A673 (cell line): ENCODE data around the gene CDON. TPM values are rescaled to one million over a fixed set of nuclear protein-coding genes. Genes with fewer than 3 reads are reported as not detected.

ENCODE experiments used
- BruUV-seq: library from RNA; stranded (reverse); fragments of 400-500 nt; replicated peaks from 2 replicates; lab custom pipeline; 2021; lab: Mats Ljungman, UMichigan
- CTCF ChIA-PET: fragments of 300-600 bp; sonication (Branson Sonifier 250); formaldehyde crosslinking; loops from one replicate; lab custom pipeline; 2022; ENCODE audit warnings: antibody characterized with exemption; lab: Charles Lee
- POLR2A ChIA-PET: fragments of 300-600 bp; sonication (Branson Sonifier 250); formaldehyde crosslinking; loops from one replicate; lab custom pipeline; 2022; ENCODE audit warnings: antibody characterized with exemption; ENCODE audit not compliant: low non-redundant PET; lab: Charles Lee
- DNase-seq: peaks from one replicate; pipeline ENCODE4 v3.0.0-alpha.2; 2015; ENCODE audit warnings: low spot score
- H3K27ac ChIP-seq: fragments of 200-600 bp; sonication (generic); 2 replicates; pipeline ENCODE4 v1.5.1; 2016; ENCODE audit warnings: mixed run types, low read depth, mild to moderate bottlenecking, mixed read lengths, antibody characterized with exemption, low read length; ENCODE audit not compliant: poor library complexity, severe bottlenecking
- H3K27me3 ChIP-seq: fragments of 200-600 bp; sonication (generic); replicated peaks from 2 replicates; pipeline ENCODE4 v1.6.1; 2017; ENCODE audit warnings: mixed run types, low read depth, mild to moderate bottlenecking, mixed read lengths, antibody characterized with exemption, low read length; ENCODE audit not compliant: insufficient read depth, poor library complexity
- H3K36me3 ChIP-seq: fragments of 200-600 bp; sonication (generic); 2 replicates; pipeline ENCODE4 v1.6.1; 2016; ENCODE audit warnings: mixed run types, mild to moderate bottlenecking, mixed read lengths, antibody characterized with exemption, low read length; ENCODE audit not compliant: insufficient read depth, poor library complexity, severe bottlenecking
- H3K4me1 ChIP-seq: fragments of 200-600 bp; sonication (generic); 2 replicates; pipeline ENCODE4 v1.6.1; 2017; ENCODE audit warnings: mixed run types, mild to moderate bottlenecking, mixed read lengths, antibody characterized with exemption, low read length; ENCODE audit not compliant: insufficient read depth, poor library complexity, severe bottlenecking
- H3K4me3 ChIP-seq: fragments of 200-600 bp; sonication (generic); 2 replicates; pipeline ENCODE4 v1.5.1; 2016; ENCODE audit warnings: low read depth, mixed run types, mild to moderate bottlenecking, mixed read lengths, low read length; ENCODE audit not compliant: poor library complexity, severe bottlenecking
- H3K9me3 ChIP-seq: fragments of 200-600 bp; sonication (generic); 2 replicates; pipeline ENCODE4 v1.6.1; 2016; ENCODE audit warnings: mixed run types, low read depth, mild to moderate bottlenecking, mixed read lengths, antibody characterized with exemption, low read length; ENCODE audit not compliant: poor library complexity, severe bottlenecking
- CTCF ChIP-seq: fragments of 300-800, 200-600 bp; sonication (generic); conservative IDR thresholded peaks from 2 replicates; pipeline ENCODE4 v1.5.1; 2017; ENCODE audit warnings: low read depth, mild to moderate bottlenecking, antibody characterized with exemption, low read length, moderate library complexity, mixed read lengths
- EZH2 ChIP-seq: fragments of 200-600 bp; sonication (generic); IDR thresholded peaks from 2 replicates; pipeline ENCODE4 v1.6.1; 2017; ENCODE audit warnings: borderline replicate concordance, low read depth, mild to moderate bottlenecking, mixed read lengths, antibody characterized with exemption, low read length; ENCODE audit not compliant: poor library complexity, severe bottlenecking
- intact Hi-C: fragments of 100-400 bp; cut with micrococcal nuclease; formaldehyde crosslinking; loops from one replicate; pipeline ENCODE4 v1.10.0; 2022; ENCODE audit not compliant: unreplicated experiment
- total RNA-seq: library from RNA; stranded (reverse); gene quantifications from 2 replicates; pipeline ENCODE4 v1.2.3, GENCODE V29; 2021

The CDON gene
- total RNA-seq, 1 experiment from 2014 or later: 25.3 TPM

- H3K36me3 ChIP-seq: no peaks in the 10 kb centered on the region
- TF ChIP-seq EZH2 (no peak), CTCF (no peak)
- no TSS peak for BruUV-seq
- no peaks in the 10 kb centered on the region for H3K9me3 ChIP-seq
- DNase-seq: no peak
- no peaks in the 10 kb centered on the region for H3K4me1 ChIP-seq
- H3K27me3 ChIP-seq: no peaks in the 10 kb centered on the region
- H3K27ac ChIP-seq: no peak overlapping the region
- ChIA-PET CTCF (interaction anchor here (1.8 to 2.1 kb wide), 2 partner anchors 120 to 253 kb away, joined by 8 to 12 read pairs; no protein-coding TSS in a partner anchor), POLR2A (no interaction called here)
- no peak overlapping the region for H3K4me3 ChIP-seq
- intact Hi-C loops: loop anchor here (5.0 kb wide), 1 partner anchor 251 kb away; no protein-coding TSS in a partner anchor
Observed at GRCh38 chr11:125941267-125941618, 121.4 kb downstream of the CDON start.

DNA sequence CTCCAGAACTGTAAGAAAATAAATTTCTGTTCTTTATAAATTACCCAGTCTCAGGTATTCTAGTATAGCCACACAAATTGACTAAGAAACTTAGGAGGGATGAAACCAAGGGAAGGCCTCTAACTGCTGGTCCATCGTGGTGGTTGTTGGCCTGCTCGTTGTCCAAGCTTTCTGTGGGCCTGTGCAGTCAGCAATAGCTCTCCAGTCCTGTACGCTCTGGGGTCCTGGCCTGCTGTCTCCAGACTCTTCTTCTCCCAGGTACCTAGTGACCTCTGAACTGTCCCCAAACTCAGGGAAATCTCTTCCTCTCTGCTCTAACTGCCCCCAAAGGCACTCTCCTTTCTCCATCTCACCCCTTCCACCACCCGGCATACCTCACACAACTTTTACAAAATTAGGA is 122.5 kb downstream of the CDON start:
- no peak for TF ChIP-seq EZH2
- no peak for TF ChIP-seq CTCF
- no peak for DNase-seq
- Histone ChIP-seq H3K27me3 (no peaks in the 10 kb centered on the region), H3K4me1 (no peaks in the 10 kb centered on the region), H3K27ac (no peak overlapping the region), H3K36me3 (no peaks in the 10 kb centered on the region), H3K9me3 (no peaks in the 10 kb centered on the region), H3K4me3 (no peak overlapping the region)
- POLR2A ChIA-PET: no interaction called here
- CTCF ChIA-PET: interaction anchor here (0.6 kb wide), 1 partner anchor 174 kb away, joined by 11 read pairs; no protein-coding TSS in a partner anchor
- intact Hi-C loops: loop anchor here (5.0 kb wide), 1 partner anchor 252 kb away; no protein-coding TSS in a partner anchor
- BruUV-seq: no TSS peak

- CTCF ChIA-PET: no interaction called here
- H3K27me3 ChIP-seq: no peaks in the 10 kb centered on the region
- no peak overlapping the region for H3K27ac ChIP-seq
- H3K4me1 ChIP-seq: no peaks in the 10 kb centered on the region
- no TSS peak for BruUV-seq
- H3K4me3 ChIP-seq: no peak overlapping the region
- no peaks in the 10 kb centered on the region for H3K9me3 ChIP-seq
- intact Hi-C loops: no loop called here
- POLR2A ChIA-PET: no interaction called here
- H3K36me3 ChIP-seq: no peaks in the 10 kb centered on the region
- DNase-seq: no peak
- TF ChIP-seq CTCF (no peak), EZH2 (no peak)
Observed at GRCh38 chr11:125939081-125939521, 123.6 kb downstream of the CDON start.
